GM18909 (cell line): ENCODE results near the gene APCDD1L.

ENCODE experiments used
- ATAC-seq: cut with Tn5 transposase; IDR thresholded peaks from one replicate; pipeline ENCODE4 v1.9.1; 2021; ENCODE audit warnings: mild to moderate bottlenecking; ENCODE audit not compliant: unreplicated experiment, poor library complexity

The APCDD1L gene

DNA sequence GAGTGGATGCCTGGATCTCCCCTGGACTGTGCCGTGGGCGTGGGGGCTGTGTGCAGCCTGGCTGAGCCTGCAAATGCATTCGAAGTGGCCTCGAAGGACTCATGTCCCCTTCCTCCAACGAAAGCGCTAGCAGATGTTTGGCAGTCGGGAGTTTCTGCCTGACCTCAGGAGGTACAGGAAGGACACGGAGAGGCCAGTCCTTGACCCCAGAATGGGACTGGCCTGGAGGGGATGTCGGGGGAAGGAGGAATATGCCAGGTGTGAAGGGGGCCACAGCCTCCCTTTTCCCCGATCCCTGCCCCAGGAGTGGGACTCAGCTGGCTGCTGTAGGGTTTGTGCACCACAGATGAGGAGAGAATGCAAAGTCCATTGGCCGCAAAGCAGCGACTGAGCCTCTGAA is 45.6 kb downstream of the APCDD1L start:
- no peak for ATAC-seq

DNA sequence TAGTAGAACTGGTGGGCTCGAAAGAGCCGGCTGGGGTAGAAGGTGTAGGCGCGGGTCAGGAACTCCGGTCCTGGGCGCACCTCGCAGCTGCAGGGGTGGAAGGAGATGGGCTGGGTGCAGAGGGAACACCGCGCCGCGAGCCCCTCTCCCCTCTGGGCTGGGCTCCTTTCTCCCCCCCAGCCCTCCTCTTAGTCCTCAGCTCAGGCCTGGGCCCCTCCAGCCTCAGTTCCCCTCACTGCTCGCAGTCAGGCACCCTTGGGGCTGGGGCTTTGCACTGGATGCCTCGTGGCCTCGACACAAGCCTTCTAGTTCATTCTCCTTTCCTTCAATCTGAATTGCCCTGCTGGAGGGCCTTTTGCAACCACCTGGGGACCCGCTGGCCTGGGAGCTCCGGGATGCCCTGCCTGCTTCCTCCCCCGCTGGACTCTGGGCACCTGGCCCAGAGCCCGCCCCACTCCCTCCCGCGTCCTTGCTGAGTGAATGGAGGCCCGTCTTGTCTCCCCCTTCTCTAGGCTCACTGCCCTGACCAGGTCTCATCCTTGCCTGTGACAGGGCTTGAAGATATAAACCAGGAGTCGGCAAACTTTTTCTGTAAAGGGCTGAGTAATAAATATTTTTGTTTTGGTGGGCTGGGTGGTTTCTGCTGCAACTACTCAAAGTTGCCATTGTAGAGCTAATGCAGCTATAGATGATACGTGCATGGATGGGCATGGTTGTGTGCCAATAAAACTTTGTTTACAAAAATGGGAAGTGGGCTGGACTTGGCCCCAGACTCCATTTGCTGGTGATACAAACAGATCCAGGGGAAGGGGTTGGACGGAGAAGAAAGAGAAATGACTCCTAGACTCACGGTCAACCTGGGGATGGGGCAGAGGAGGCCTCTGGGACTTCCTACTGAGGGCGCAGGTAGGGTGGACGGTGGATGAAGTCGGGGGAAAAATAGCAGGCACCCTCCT is 47.3 kb downstream of the APCDD1L start:
- no peak for ATAC-seq

DNA sequence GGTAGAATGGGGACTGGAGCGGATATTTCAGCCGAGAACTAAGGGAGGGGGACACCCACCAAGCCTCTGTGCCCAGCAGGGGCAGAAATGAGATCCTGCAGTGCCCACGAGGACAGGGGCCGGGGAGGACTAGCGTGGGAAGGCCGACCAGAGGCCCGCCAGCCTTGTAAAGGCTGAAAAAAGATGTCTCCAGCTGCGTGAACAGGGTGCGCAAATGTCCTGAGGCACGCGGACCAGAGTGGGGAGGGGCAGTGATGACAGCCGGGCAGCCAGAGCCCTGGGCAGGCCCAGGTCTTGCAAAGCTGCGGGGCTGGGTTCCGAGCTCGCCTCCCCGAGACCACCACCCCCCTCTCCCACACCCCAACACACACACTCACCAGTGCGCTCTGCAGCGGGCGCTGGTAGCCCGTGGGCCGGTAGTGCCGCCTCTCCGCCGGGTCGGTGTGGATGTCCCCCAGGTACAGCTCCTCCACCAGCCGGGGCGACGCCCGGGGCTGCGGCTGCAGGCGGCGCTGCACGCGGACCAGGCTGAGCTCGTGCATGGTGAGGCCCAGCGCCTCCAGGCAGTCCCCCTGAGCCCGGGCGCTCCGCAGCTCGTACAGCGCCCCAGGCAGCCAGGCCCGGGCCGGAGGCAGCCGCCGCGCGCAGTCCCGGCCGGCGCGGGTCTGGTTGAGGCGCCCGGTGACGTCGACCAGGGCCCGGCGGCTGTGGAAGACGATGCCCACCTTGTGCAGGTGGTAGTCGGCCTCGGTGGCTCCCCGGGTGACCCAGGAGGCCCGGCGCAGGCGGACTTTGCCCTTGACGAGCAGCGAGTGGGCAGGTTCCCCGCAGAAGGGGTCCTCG is 48.2 kb downstream of the APCDD1L start:
- ATAC-seq, result no peak

DNA sequence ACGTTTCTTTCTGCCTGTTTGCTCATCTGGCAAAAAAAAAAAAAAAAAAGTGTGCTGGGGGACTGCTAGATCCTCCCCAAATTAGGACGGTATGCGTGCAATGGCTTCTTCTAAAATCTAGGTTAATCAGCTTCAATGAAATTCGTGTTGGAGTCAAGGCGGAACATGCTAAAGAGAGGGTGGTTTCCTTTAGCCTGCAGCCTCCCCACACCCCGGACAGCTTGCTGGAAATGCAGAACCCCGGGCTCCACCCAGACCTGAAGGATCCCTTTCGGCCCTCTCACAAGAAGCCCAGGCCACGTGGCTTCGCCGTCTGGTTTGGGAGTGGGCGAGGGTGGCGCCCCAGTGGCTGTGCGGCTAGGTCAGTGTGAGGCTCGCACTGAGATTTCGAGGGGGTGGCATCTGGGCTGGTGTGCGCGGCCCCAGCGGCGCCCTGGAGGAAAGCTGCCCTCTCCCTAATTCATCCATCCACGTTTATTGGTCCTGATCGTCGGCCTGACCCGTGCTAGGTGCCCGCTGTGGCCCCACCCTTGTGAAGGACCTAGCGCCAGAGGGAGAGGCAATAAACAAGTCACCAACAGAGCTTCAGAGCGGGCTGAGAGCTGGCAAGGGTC is 49.0 kb downstream of the APCDD1L start:
- ATAC-seq, result no peak

DNA sequence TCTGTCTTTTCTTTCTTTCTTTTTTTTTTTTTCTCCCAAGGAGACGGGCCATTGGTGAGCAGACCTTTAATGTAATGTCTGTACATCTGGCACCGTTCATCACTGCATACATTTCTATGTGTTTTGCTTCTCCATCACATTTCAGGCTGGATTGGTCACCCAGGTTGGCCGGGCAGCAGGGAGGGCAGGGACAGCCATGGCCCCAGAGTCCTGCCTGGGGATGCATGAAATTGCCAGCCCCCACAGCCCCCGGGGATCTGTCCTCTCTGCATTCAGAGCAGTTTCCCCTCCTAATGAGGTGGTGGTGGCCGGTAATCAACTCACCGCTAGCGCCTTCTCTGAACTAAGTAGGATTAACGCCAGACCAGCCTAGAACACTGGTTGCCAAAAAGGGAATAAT is 50.4 kb downstream of the APCDD1L start:
- ATAC-seq, result no peak

DNA sequence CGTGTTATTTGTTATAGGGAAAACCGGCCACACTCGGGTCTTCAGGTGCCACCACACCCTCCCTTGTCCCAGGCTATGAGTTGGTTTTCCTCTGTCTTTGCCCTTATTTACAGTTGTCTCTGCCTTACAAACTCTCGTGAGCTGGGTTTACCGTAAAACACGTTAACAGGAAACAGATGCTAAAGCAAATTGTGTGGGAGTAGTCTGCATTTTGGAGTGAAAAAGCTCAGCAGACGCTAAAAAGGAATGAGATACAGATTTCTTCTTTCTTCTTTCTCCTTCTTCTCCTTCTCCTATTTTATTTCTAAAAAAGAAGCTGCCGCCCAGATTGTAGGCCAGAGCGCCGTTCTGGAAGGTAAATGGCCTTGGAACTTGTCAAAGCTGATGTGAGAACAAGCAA is 51.9 kb downstream of the APCDD1L start:
- ATAC-seq, result no peak

DNA sequence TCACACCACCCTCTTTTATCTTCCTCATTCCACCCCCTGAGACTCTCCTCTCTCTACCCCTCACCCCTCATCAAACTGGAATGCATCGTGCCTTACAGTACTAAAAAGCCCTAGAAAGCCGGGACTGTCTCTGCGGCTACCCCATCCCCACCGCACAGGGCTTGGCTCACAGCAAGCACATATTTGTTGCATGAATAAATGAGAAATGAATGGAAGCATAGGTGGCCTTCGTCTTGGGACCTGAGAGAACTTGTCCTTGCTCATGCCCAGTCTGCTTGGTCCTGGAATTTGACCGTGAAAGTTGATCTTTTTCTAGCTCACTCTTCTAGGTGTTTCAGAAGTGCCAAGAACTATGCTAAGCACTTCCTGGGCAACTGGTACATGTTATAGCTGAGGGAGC is 53.3 kb downstream of the APCDD1L start:
- ATAC-seq, result no peak

DNA sequence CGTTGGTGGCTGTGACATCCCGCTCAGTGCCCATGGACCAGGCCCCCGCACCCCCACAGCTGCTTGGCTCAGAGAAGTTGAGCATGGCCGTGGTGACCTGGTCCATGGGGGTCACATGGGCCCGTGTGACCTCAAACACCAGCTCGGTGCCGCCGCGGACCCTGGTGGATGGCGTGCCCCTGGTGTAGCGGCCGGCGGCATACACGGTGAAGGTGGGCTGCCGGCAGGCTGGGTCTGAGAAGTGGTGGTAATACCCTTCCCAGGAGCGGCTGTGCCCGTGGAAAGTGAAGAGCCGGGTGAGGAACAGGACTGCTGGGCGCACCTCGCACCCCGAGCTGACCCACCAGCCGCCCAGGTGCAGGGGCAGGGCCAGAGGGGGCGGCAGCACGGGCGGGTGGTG is 54.1 kb downstream of the APCDD1L start:
- no peak for ATAC-seq

DNA sequence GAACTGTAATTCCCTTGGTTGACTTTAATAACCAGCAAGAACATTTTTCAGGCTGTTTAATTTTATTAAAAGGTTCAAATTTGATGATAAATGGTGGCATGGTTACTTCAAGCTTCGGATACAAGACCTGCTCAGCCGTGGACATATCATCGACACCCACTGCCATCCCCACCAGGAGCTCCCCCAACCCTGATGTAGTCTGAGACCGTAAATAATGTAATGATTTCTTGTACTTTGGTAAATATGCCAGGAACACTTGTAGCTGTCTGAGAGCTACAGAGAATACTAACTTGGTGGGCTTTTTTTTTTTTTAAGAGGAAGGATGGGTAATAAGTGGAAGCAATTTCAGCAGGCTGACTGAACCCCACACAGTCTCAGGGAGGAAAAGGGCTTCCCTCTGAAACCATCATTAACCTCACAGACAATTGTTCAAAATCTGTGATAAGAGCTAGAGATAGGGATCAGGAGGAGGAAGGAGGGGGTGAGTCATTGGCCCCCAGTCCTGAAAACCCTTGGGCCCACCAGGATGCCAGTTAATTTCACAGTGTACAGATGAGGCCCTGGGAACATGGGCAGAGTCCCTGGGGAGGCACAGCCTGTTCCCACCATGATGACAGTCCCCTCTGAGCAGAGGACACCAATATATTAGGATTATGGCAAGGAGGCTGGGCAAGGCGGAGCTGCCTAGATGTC is 56.0 kb downstream of the APCDD1L start:
- peak; percentile 31 for ATAC-seq

DNA sequence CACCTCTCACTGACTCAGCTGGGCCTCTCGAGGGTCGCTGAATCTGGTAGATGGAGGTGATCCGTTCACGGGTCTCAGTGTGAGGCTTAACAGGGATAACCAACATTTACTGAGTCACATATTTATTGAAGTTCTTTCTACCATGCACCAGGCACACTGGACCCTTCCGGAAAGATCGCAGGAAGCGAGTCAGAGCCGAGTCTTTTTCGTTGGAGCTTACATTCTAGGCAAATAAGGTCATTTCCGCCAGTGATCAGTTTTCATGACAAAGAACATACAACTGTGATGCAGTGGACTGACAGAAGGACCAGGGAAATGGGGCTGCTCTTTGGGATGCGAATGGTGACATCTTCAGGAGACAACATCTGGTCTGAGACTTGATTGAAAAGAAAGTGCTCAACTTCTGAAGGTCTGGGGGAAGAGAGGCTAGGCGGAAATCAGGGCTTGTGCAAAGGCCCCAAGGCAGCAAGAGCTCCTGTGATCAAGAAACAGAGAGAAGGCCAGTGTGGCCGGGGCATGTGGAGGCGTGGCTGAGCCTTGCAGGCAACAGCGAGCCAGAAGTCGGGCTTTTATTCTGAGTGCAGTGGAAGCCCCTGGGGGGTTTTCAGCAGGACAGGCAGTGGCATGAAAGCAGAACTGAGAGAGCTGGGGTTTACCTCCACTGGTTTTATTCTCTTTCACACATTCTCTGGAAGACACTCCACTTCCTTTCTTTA is 56.7 kb downstream of the APCDD1L start:
- ATAC-seq, result peak; percentile 98

DNA sequence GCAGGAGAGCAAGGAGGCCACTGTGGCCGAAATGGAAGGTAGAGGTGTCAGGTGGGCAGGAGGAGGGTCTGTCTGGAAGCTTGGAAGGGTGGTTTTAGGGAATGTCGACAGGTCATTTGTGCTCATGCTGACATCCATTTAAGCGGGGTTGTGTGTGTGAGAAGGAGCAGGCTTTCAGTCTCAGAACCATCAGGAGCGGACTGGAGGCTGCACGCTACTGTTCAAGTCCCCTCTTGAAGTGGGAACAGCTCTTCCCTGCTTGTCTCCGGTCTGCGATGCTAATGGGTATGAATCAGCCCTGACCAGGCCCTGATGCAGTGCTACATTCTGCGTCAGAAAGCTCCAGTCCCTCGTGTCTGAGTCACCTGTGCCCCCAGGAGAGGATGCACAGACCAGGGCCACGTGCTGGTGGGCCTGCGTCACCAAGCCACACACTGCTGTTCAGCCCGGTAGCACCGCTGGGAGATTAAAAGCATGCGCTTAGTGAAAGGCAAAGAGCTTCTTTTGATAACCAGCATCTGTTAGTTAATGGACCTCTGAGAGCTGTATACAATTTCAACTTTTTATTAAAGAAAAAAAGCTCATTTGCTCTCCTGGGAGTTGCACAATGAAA is 58.0 kb downstream of the APCDD1L start:
- ATAC-seq, result no peak

DNA sequence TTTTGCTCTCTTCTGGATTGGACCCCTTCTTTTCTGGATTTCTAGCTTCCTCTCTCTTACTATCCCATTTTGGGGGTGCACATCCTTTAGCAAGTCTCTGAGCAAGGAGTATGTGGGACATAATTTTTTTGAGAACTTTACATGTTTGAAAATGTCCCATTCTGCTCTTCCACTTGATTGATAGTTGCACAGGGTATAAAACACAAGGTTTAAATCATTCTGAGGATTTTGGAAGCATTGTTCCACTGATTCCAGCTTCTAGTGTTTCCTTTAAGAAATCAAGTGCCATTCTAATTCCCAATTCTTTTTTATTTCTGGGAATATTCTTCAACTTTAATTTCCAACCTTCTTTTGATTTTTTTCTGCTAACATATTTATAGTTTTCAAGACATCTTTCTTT is 60.7 kb downstream of the APCDD1L start:
- ATAC-seq, result no peak

DNA sequence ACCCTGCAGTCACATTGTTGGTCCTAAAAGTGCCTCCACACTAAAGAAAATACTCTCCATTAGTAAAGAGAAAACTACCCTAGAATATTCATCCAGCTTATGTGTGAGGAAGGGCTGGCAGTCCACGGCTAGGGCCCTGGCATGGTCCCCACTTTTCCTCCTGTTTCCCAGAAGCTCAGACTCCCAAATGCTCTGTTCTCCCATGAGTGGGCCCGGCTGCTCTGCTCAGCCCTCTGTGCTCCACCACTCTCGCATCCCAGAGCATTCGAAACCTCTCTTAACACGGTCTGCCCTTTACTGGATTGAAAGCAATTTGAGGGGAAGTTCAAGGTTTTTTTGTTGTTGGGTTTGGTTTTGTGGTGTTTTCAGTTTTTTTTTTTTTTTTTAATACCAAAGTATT is 61.8 kb downstream of the APCDD1L start:
- ATAC-seq, result no peak

DNA sequence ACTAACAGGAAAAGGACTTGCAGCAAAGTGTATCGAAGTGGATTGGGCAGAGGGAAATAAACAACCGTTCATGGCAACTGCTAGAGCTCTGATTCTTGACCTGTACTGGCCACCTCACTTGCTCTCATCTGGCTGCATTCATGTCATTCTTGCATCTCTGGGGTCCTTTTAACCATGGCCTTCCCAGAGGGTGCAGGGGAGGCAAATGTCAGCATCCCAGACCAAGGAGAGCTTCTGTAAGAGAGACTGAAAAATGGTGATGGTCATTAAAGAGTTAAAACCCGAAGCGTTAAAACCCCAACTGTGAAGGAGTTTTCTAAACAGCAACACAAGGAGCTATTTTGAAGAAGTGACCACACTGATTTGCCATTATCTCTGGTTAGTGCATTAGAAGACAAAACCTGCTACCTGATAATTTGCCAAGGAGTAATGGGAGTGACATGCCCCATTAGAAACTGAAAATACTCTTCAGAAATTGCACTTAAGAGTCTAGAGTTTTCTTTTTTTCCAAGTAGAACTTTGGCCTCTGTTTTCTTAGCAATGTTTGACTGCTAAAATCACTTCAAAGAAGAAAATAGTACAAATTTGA is 62.4 kb downstream of the APCDD1L start:
- ATAC-seq, result no peak

DNA sequence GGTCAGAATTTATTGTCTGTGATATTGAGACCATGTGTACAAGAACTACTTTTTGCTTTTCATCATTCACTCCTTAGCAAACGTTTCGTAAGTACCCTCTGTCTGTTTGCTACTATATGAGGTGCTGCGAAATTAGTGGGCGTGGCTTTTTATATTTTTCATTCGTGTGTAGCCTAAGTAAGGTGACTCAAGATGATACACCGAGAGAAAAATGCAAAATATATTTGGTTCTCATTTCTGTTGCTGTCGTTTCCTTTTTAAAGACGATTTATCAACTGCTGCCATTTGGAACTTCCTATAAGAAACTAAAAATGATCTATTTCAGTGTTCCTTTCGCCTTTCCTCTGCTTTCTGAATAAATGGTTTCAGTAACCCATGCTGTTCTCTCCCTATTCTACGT is 64.9 kb downstream of the APCDD1L start:
- peak; percentile 53 for ATAC-seq

DNA sequence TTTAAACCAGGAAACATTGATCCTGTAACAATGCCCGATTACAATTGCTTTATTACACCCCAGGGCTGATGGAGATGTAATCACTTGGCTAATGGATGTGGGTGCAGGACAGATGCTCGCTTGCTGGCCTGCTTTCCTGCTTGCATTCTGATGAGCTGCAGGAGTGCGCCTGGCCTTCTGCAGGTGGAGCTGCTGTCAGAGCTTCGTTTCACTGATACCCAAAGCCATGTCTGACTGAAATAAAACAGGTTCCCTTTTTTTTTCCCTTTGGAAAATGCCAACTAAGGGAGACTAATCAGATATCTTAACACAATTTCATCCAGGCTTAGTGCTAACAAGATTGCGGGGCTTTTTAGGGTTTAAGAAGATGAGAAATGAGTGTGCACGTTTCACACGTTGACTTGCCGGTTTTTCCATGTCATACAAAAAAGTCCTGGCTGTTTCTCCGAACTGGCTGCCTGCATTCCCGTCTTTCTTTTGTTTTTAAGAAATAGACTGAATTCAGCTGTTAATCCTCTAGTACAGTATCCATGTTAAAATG is 65.4 kb downstream of the APCDD1L start:
- ATAC-seq, result no peak

DNA sequence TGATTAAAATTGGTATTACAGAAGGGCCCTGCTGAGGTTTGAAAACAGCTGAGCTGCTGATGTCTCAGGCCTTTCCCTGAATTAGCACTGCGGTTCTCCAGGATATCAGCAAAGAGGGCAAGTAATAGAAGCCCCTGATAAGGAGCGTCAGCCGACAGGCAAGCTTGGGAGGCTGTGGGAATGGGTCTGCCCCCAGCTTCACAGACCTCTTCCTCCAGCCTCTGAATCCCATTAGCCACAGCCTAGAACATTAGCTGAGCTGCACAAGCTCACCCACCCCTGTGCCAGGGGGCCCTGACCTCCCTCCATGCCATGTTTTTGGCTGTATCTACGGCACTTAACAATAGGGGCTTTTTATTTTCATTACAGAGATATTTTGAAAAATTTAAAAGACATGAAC is 66.2 kb downstream of the APCDD1L start:
- no peak for ATAC-seq

DNA sequence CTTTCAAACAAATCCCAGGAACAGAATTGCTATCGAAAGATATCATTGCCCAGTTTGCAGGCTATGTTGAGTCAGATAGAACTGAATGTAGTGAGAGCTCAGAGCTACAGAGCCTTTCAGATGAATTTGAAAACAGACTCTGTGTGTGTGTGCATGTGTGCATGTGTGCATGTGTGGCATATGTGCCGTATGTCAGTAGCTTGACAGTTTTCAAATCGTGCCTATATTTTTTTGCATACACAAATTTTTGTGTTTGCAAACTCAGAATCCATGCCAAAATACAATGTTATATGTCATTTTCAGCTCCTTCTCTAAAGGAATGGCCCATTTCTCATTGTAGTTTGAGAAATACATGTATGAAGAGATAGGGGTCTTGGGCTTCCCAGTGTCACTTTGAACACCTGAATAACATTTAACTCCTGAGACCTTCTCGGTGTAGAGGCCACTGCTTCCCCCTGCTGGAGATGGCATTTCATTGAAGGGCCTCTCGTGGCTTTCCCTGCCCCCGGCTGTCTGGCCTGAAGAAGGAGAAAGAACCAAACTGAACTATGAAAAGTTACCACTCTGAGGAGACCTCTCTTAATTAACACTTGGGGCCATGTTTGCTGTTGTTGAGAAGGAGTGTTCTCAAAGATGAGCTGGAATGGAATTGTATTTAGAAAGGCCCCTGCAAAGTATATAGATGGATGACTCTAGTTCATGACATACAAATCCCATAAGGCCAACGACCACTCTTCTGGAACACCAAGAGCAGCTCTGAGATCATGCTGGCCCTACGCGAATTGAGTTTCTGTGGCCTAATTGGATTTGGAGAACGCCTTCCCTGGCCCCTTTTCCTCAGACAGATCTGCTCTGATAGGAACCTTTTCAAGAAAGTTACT is 67.4 kb downstream of the APCDD1L start:
- ATAC-seq, result no peak
